GM19238 (cell line): Measurements from ENCODE around the gene GPS2.

Source experiments
- DNase-seq: peaks from one replicate; pipeline ENCODE4 v3.0.0; 2011; ENCODE audit warnings: low spot score; ENCODE audit not compliant: insufficient read length

Gene GPS2

GRCh38 chr17:7314719-7315569, at the start of gene GPS2:
Gene GPS2, minus strand, starts transcription at chr17:7315360. Its CDS starts 308 bp downstream, at chr17:7315052.
- DNase-seq, result peak; percentile 99

- no peak for DNase-seq
Observed at GRCh38 chr17:7363311-7363710, 48.2 kb upstream of the GPS2 start.

GRCh38 chr17:7361906-7362305, 46.7 kb upstream of the GPS2 start:
- DNase-seq, result no peak

DNA sequence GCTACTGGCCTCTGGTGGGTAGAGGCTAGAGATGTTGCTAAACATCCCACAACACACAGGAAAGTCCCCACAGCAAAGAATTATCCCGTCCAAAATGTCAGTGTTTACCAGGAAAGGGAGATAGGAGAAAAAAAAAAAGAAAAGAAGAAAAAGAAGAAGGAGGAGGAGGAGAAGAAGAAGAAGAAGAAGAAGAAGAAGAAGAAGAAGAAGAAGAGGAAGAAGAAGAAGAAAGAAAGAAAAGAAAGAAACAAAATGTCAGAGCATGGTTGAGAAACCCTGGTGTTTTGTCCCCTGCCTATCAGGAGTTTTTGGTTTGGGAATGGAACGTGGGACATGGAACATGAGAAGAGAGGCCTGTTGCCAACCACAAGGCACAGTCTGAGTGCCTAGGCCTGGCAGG, 42.2 kb upstream of the GPS2 start:
- DNase-seq, result no peak

DNA sequence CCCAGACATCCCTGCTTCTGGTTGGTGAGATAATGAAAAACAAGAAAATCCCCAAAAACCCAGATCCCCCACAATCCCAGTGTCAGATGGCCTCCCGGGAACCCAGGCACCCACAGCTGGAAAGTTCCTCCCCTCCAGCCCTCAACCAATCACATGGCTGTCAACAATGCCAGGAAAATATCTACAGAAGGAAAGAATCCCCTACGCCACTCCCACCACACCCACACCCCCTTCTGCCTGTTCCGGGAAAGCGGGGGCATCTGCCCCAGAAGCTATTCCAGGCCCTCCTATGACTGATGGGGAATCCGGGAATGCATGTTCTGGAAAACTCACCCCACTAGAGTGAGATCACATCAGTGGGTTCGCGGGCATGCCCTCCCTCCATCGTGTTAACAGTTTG, 41.6 kb upstream of the GPS2 start:
- DNase-seq, result no peak

- peak; percentile 86 for DNase-seq
Observed at GRCh38 chr17:7356072-7356549, 41.0 kb upstream of the GPS2 start.

- no peak for DNase-seq
Observed at GRCh38 chr17:7355573-7355972, 40.4 kb upstream of the GPS2 start.

DNA sequence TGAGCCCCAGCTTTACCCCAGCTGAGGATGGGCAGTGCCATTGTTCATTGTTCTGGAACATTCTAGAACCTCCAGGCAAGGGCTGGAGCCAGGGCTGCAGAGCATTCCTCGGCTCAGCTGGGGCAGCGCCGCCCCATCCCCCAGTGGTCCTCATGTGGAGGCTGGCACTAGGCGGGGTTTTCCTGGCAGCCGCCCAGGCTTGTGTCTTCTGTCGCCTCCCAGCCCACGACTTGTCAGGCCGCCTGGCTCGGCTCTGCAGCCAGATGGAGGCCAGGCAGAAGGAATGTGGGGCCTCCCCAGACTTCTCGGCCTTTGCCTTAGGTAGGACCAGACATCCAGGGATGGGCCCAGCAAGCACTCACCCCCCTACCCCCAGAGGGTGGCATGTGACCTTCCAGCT, 39.9 kb upstream of the GPS2 start, which contains the start of gene TMEM95:
TMEM95 (plus strand) TSS at position 104 of the 400 bp plus-strand sequence; CDS start at position 153, 49 bp downstream.
- no peak for DNase-seq

- no peak for DNase-seq
Observed at GRCh38 chr17:7354262-7354843, 39.2 kb upstream of the GPS2 start.

GRCh38 chr17:7352910-7353635, 37.9 kb upstream of the GPS2 start:
- DNase-seq, result no peak

GRCh38 chr17:7352503-7352889, 37.3 kb upstream of the GPS2 start:
- DNase-seq, result no peak

- peak; percentile 93 for DNase-seq
Observed at GRCh38 chr17:7351665-7352502, 36.7 kb upstream of the GPS2 start, which contains the start of gene KCTD11. Gene KCTD11, plus strand, starts transcription at chr17:7352162.

- no peak for DNase-seq
Observed at GRCh38 chr17:7348478-7349242, 33.5 kb upstream of the GPS2 start.

DNA sequence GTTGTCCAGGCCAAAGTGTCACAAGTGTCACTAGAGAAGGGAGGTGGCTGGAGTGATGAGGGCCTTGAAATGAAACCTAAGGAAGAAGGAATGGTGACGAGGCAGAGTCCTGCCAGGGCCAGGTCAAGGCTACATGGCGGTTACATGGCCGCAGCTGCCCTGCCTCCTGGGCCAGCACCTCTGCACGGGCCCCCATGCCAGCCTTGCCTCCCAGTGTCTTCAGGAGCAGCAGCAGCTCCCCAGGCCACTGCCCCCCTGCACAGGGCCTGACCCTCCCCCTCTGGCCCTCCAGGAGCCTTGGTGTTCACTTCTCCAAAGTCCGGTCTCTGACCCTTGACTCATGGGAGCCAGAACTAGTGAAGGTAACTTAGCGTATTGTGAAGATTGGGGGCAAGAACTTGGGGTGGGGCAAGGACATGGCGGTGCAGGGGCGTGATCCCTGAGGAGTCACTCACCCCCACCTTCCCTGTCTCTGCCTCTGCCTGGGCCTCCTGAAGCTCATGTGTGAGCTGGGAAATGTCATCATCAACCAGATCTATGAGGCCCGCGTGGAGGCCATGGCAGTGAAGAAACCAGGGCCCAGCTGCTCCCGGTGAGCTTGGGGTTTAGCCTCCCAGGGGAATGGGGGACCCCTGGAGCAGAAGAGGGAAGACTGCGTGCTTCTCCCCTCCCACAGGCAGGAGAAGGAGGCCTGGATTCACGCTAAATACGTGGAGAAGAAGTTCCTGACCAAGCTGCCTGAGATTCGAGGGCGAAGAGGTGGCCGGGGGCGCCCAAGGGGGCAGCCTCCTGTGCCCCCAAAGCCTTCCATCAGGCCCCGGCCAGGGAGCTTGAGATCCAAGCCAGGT, 32.7 kb upstream of the GPS2 start:
- DNase-seq, result no peak

GRCh38 chr17:7346761-7347614, 31.8 kb upstream of the GPS2 start:
- no peak for DNase-seq

DNA sequence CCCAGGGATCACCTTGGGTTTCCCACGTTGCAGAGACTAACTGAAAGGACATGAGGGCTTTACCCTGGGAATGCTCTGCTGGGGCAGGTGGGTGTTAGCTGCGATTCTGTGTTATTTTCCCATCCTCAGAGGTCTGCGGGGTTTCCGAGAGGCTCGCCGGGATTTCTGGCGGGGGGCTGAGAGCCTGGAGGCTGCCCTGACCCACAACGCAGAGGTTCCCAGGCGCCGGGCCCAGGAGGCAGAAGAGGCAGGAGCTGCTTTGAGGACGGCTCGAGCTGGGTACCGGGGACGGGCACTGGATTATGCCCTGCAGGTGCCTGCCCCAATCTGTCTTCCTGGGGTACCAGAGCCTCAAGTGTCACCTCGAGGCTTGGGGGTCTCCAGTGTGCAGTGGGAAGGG, 28.1 kb upstream of the GPS2 start:
- no peak for DNase-seq

DNA sequence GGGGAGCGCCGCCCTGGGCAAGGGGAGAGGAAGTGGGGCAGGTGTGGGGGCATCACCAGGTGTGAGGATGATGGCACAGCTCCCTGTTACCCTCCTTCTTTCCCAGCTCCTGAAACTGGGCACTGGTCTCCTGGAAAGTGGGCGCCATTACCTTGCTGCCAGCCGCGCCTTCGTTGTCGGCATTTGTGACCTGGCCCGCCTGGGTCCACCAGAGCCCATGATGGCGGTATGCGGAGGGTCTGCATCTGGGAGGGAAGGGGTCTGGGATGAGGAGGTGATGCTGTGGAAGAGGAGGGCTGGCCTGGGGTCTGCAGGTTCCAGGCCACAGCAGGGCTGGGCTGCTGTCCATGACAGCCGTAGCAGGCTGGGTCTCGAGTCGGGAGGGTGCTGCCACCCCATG, 26.7 kb upstream of the GPS2 start:
- DNase-seq, result no peak

- DNase-seq, result no peak
Observed at GRCh38 chr17:7340179-7340578, 25.0 kb upstream of the GPS2 start.
